Ecto neural progenitor cell (in vitro differentiated cells): ENCODE data around the gene ONECUT1.
"Not testable (repeated sequence)": the region's sequence is repeated elsewhere in the genome, so short reads cannot be mapped to it uniquely, and the experiment has no call there.

Source experiments
- DNase-seq: peaks from one replicate; pipeline ENCODE4 v3.0.0-alpha.2; 2018; ENCODE audit warnings: low spot score

The ONECUT1 gene

DNA sequence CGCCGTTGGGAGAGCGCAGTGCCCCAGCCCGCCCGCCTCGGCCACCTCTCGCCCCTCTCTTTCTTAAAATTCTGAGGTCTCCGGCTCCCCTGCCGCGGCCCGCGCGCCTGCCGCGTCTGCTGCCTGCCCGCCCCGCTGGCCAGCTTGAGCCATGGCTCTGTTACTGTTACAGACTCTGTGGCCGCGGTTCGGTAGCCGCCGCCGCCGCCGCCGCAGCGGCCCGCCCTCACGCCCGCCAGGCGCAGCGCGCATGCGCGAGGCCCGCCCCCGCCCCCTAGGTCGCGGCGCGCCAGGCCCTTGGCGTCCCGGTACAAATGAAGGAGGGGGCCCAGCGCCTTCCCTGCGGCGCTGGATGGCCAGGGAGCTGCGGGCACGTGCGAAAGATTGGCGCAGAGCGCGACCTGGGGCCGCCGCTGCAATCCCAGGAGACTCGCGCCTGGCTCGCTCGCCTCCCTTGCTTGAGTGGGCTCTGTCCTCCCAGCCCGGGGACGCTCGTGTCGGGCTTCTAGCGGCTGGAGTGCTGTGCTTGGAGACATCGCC, at the start of gene ONECUT1:
Gene ONECUT1 (minus strand): TSS at position 168 of the 540 bp plus-strand sequence. CDS start 452 bp downstream, outside the sequence.
- DNase-seq: peak; percentile 91

DNA sequence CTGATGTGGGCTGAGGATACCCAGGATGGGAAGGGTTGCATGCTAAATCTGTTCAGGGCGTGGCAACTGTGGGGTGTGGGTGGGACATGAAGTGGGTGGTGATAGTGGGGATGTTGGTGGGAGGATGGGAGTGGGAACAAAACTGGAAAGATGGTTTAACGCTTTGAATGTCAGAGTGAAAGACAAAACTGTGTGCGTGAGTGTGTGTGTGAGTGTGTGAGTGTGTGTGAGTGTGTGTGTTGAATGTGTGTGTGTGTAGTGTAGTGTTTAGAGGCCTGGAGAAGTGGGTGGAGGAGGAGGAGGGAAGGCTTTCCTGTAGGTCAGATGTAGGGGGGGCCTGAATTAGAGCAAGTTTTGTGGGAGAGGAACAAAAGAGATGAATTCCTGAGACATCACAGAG, 44.2 kb upstream of the ONECUT1 start:
- no peak for DNase-seq

DNA sequence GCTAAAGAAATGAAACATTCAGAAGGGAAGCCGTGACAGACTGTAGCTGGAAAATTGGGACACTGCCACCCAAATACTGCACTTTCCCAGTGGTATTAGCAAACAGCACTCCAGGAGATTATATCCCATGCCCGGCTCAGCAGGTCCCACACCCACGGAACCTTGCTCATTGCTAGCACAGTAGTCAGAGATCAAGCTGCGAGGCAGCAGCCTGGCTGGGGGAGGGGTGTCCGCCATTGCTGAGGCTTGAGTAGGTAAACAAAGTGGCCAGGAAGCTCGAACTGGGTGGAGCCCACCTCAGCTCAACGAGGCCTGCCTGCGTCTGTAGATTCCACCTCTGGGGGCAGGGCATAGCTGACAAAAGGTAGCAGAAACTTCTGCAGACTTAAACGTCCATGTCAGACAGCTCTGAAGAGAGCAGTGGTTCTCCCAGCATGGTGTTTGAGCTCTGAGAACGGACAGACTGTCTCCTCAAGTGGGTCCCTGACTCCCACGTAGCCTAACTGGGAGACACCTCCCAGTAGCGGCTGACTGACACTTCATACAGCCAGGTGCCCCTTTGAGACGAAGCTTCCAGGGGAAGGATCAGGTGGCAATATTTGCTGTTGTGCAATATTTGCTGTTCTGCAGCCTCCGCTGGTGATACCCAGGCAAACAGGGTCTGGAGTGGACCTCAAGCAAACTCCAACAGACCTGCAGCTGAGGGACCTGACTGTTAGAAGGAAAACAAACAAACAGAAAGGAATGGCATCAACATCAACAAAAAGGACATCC, 34.2 kb upstream of the ONECUT1 start:
- not testable (repeated sequence) for DNase-seq

DNA sequence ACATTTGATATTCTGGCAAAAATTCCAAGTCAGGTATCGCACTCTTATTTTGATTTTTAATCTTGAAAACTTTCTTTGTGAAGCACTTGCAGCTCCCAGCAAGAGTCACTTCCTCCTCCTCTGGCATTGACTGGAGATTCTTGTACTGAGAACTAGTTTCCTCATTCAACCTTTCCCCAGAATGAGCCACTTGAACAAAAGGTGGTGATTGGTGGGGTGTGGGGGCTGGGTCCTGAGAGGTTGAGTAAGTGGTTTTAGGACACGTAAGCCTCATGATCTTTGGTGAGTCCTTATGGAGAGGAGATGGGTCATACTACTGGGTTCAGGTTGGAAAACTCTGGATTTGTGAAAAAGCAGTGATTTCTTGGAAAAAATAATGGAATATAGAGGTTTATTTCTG, 32.3 kb upstream of the ONECUT1 start:
- DNase-seq: no peak

DNA sequence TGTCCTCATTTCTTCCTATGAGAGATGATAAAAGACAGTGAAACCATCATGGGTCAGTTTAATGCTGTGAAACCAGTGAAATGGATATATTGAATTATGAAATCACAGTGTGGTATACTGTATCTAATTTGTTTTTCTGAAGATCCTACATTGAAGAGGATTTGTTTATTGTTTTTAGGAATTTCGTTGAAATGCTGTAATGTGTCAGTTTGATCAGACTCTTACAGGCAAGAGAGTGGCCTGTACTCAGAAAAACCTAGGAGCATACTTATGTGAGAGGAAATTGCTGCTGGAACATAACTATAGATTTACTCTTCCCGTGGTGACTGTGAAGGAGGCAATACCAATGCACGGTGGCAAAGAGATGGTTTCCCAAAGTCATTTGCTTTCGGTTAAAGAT, 29.1 kb upstream of the ONECUT1 start:
- DNase-seq: no peak

DNA sequence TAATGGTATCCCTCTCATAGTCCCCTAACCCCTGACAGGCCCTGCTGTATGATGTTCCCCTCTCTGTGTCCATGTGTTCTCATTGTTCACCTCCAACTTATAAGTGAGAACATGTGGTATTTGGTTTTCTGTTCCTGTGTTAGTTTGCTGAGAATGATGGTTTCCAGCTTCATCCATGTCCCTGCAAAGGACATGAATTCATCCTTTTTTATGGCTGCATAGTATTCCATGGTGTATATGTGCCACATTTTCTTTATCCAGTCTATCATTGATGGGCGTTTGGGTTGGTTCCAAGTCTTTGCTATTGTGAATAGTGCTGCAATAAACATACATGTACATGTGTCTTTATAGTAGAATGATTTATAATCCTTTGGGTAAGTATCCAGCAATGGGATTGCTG, 25.8 kb upstream of the ONECUT1 start:
- not testable (repeated sequence) for DNase-seq

DNA sequence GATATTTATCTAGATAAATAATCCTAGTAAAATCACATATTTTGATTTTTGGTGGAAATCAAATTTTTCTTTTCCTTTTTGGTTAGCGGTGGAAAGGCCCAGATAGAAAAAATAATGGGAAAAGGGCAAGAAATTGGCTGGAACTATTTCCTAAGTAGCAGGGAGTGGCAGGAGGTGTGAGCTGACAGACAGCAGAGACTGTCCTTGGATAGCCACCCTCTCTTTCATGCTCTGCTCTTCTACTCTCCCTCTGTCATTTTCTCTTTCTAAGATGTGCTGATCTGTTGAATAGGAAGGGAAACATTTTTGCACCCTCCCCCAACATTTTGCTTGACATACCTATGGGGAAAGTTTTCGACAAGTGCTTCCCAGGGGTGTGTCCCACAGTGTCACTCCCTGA, 18.9 kb upstream of the ONECUT1 start:
- DNase-seq: no peak

DNA sequence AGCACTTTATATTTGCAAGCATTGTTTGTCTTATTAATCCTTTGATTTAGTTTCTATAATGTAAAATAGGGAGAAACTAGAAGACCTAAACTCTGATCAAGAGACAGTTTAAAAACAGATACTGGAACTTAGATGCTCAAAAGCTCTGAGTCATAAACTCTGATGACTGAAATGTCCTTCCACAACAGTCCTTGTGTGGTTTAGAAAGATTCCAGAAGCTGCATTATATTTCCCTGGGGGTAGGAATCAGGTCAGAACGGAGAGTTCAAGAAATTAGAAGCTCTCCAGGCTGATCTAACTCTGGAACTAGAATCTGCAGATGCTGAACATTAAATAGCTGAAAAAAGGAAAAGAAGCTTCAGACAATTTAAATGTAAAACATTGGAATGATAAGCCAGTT, 18.3 kb upstream of the ONECUT1 start:
- no peak for DNase-seq

DNA sequence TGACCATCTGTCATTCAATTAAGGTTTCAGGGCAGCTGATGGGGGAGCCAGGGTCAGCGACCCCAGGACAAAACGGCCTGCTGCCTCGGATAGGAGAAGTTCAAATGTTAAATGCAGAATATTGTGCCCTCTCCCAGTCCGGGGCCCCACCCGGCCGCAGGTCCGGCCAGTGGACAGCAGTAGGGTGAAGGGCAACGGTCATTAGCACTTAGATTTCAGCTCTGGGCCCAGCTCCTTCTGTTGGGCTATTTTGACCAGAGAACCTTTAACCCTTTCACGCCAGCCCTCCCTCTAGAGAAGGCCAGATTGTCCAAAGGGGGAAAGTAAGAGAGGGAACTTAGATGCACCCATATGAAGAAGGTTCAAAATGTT, 16.1 kb upstream of the ONECUT1 start:
- no peak for DNase-seq

DNA sequence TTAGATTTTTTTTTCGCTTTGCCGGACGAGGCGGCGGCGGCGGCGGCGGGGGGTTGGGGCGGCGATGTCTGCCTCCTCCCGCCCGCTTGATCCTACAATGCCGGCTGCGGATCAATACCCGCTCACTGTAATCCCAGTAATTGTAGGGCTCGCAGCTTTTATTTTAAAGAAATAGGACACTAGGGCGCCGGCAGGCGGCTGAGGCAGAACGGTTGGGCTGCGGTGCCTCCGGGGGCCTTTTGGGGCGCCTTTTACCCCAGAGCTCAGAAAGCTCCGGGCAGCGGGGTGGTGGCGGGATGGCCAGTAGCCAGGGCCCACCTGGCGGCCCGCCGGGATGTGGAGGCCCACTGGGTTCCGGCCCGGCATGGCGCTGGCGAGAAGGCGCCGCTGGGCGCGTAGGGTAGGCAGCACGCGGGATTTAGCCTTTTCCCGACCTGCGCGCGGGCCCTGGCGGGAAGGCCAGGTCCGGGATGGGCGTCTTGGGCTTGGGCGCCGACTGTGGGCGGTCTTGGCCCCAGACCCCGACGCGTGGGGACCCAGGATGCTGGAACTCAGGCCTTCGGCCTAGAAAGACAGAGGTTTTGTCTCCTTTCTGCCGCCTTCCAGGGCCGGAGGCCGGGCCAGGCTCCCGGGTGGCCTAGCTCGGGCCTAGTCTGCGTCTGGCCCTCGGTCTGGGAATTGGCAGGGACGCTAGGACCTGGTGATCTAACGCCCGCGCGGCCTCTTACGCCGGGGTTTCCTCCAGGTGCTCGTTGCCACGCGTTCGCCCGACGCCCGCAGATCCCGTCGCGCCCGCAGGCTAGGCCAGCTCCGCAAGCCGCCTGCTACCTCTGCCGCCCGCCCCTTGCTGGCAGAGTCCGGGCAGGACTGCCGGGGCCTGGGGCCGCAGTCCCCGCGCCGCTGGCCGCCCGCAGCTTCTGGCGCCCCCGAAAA, 15.5 kb upstream of the ONECUT1 start:
- DNase-seq: peak; percentile 73

DNA sequence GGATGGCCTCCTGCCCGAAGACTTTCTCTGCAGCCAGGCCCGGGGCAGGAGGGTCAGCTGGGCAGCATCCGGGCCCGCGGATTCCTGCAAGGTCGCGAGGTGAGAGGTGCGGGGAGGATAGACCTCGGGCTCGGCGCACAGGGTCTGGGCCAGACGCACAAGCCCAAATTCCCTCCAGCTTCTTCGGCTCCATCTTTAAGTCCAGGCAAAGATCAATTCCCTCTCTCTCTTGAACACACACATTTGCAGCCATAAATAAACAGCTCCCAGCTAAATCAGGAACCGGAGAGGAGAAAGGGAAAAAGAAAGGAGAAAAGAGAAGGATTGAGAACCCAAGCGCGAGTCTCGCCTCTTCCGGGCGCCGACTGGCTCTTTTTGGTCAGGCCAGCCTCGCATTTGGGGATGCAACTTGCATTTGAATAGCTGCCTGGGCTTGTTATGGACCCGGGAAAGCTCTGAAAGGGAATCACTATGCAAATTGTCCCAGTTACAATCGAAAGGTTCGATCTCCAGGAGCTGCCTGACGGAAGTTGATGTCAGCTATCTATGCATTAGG, 14.5 kb upstream of the ONECUT1 start:
- peak; percentile 59 for DNase-seq

DNA sequence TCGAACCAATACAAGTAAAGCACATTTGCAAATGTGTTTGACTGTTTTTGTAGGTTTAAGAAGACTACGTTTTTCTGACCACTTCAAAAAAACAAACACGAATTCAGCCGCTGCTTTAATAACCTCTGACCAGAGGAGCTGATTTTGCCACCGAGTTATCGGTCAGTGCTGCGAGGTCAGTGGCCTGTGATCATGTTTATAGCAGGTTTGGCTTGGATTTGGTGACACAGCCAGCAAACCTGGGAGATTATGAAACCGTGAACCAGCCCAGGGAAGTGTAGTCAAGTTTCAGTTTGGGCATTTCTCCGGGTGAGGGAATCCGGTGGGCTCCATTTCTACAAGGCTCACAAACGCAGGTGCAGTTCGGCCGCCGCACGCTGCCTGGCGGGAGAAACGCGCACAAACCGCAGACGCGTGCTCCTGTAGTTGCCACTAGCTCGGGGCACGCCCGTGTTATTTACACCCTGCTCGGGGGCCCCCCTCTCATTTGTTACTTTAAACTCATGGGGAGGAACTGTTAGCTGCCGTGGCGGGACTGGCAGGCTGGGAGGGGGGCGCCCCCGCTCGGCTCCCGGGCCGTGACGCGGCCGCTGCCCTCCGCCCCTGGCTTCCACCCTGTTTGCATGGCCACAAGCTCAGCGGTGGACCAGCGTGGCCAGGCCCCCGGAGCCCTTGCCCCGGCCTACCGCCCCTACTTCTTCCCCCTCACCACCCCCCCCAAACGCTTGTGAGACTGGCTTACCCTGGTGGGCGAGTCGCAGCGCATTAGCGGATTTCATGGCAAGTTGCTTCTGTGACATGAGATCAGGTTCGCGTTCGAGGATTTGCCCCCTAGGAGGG, 13.6 kb upstream of the ONECUT1 start:
- peak; percentile 77 for DNase-seq

DNA sequence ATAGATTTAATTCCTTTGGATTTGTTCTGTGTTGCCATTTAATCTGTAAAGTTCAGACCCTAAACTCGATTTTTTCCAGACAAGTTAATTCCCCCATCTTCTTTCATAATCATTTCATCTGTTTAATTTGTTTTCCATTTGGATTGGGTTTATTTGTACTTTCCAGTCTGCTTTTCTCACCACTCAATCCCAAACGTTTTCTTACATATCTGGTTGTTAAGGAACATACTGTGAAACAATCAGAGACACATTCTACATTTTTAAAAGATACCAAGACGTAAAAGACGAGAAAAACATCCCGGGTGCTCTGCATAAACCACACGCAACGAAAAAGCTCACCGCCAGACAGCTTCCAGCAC, 13.0 kb upstream of the ONECUT1 start:
- DNase-seq: no peak

DNA sequence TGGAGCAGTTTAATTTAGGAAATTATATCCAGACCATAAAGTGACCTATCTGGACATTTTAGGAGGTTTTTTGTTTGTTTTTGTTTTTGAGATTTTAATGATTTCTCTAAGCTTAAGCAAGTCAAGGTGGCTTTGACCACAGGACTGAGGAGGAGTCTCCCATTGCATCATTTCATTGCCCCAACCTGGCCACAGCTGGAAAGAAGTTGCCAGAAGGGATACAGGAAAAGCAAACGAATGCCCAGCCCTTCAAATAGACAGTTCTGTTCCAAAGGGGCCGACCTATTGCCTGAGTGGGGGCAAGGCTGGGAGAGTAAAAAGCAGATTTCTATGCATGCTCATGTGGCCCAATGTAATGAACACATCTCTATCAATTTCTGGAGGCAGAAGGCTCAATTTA, 12.0 kb upstream of the ONECUT1 start:
- no peak for DNase-seq

DNA sequence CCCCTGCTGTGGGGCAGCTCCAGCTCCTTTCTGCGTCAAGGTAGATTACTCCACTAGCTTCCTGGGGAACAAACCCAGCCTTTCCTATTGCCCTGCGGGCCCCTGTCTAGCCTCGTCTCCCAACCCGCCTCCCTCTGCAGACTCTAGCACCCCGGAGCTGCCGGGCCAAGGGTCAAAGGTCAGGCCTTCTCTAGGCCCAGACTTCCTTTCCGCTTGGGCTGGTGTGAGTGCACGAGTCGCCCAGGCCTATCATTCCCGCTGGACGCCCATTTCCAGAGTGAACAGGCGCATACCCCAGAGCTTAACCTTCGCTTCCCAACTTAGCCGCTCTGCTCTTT, 11.6 kb upstream of the ONECUT1 start:
- no peak for DNase-seq

DNA sequence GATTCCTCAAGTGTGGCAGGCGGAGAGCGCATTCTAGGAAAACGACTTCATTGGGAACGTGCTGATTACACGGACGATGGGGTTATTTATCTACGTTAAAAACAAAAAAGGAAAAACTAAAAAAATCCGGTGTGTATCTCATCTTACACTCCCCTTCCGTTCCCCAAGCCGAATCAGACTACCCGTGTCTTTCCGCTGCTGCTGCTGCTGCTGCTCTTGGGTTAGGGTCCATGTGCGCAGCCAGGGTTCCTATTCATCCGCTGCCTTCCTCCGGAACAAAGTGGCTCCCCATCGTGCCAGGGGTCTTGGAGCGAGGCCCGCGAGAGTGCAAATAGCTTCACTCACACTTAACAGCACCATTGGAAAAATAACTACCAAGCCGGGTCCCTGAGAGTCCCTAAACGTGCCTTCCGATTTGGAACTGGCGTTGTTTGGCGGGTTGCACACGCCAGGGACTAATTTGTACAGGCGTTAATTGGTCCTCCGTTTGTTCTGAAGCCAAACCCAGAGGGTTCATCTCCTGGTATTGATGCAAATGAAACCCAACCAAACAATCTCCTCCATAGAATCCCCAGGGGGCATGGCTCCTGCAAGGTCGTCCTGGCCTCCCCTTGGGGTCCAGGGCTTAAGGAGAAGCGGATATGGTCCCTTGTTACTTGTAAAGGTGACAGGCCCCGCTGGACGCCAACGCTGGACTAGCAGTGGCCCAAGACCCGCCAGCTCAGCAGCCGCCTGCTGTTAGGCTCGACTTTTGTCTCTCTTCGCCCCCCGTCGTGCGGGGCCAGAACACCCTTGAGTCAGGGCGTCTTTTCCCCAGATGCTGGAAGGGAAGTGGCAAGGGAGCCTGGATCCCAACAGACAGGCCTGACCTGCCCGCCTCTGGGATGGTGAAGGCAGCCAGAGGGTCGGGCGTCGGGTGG, 11.0 kb upstream of the ONECUT1 start:
- no peak for DNase-seq

DNA sequence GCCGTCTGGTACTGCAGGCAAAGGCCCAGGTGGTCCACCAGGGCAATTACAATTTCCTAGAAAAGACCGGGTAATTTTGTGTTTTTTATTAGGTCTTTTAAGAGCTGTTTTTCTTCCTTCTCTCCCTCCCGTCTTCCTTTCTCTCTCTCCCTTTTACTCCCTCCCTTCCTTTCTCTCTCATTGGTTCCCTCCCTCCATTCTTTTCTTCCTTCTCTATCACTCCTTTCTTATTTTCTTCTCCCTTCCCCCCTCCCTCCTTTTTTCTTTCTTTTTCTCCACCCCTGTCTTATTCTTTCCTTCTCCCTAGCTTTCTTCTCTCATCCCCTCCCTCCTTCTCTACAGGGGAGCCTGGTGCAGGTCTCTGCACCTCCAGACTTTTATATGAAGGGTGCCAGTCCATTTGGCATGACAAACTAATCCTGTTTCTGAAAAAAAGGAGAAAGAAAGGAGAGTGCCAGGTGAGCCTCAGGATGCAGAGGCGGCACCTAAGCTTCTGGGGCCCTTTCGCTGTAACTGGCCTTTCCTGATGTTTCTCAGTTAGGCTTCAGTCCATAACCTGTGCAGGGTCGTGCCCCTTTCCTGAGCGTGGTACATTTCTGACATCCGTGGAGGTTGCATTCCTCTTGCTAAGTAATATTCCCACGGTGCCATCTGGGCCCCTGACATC, 9.1 kb upstream of the ONECUT1 start:
- DNase-seq: no peak

DNA sequence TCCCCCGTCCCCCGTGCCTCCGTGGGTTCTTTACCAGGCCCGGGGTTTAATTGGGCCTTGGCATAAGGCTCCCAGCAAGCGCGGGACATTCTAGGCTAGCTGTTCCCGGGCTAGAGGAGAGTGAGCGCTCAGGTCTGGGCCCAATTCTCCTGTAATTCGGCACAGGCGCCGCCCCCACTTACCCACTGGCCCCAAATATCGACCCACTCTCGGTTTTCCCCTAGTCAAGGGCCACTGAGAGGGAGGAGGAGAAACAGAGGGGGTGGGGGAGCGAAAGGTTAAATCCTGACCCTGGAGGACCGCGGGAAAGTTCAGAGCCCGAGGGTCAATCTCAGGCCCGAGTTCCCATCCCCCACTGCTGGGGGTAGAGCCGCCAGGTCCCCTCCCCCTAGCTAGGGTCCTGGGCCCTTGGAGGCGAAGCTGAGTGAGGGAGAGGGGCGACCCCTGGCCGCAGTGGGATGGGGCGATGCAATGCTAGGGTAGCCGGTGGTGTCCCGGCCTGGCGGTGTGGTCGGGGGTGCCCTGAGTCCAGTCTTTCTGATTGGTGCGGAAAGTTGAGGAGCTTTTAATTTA, 8.5 kb upstream of the ONECUT1 start:
- DNase-seq: peak; percentile 71

DNA sequence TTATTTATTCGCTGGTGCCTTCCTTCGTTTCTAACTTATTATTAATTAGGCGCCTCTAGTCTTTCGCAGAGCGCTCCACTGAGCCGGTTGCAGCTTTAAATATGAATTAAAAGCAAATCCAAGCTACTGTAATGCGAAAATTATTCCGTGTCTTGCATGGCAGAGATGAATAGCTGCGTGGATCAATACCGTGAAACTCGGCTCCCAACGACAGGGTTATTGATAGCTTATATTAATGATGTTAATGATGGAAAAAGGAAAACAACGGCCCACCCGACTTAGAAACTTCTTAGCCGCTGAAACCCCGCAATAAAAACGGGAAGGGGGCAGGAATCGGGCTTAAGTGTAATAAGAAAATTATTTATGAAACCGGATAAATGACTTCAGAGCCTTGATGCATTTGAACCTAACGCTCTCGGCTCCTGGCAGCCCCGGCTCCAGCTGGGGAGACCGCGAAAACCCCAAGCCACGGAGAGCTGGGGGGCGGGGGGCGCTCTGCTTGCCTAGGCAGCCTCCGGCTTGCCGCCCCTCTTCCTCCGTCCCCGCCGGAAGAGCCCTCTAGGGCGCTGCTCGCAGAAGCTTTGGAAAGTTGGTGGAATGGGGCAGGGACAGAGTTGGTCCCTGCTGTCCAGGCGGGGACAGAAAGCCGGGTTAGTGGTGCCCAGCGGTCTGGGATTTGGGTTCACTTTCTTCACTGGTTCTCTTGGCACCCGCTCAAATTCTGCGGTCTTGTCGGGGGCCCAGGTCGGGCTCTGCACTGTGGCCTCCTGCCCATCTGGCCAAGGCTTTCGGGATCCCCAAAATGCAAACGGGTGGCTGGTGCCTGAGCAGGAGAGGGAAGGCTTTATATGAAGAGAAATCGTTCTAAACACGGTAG, 7.7 kb upstream of the ONECUT1 start:
- no peak for DNase-seq
